NOMO-1 (cell line): ENCODE results near the gene STRN3.
"Not testable (repeated sequence)": the region's sequence is repeated elsewhere in the genome, so short reads cannot be mapped to it uniquely, and the experiment has no call there.

Experiments
- DNase-seq, 2 experiments: peaks; one replicate each; lab custom pipeline; 2025; ENCODE audit not compliant: unreplicated experiment in 2 of 2; lab: John Stamatoyannopoulos, UW

The STRN3 gene, protein sequence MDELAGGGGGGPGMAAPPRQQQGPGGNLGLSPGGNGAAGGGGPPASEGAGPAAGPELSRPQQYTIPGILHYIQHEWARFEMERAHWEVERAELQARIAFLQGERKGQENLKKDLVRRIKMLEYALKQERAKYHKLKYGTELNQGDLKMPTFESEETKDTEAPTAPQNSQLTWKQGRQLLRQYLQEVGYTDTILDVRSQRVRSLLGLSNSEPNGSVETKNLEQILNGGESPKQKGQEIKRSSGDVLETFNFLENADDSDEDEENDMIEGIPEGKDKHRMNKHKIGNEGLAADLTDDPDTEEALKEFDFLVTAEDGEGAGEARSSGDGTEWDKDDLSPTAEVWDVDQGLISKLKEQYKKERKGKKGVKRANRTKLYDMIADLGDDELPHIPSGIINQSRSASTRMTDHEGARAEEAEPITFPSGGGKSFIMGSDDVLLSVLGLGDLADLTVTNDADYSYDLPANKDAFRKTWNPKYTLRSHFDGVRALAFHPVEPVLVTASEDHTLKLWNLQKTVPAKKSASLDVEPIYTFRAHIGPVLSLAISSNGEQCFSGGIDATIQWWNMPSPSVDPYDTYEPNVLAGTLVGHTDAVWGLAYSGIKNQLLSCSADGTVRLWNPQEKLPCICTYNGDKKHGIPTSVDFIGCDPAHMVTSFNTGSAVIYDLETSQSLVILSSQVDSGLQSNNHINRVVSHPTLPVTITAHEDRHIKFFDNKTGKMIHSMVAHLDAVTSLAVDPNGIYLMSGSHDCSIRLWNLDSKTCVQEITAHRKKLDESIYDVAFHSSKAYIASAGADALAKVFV

DNA sequence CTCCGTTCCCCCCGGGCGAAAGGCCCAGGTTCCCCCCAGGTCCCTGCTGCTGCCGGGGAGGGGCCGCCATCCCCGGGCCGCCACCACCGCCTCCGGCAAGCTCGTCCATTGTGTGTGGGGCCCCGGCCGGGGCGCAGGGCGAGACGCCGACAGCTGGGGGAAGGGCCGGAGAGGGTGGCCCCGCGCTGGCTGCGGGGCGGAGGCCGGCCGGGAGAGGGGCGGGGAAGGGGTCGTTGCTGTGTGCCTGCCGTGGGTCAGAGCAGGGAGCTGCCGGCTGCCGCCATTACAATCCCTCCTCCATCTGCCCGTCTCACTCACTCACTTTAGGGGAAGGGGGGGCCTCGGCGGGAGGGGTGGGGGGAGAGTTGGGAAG, at the start of gene STRN3:
STRN3 (minus strand) TSS at position 303 of the 373 bp plus-strand sequence; CDS start at position 109, 194 bp downstream.
- DNase-seq: no peak

DNA sequence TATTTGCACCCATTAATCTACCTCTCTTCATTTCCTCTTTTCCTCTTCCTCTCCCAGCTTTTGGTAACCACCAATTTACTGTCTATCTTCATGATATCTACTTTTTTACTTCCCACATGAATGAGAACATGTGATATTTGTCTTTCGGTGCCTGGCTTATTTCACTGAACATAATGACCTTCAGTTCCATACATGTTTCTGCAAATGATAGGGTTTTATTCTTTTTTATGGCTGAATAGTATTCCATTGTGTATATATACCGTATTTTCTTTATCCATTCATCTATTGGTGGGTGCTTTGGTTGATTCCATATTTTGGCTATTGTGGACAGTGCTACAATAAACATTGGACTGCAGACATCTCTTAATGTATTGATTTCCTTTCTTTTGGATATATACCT, 49.0 kb upstream of the STRN3 start:
- no peak for DNase-seq

GRCh38 chr14:31071151-31071550, 45.0 kb upstream of the STRN3 start:
- DNase-seq: no peak

GRCh38 chr14:31070431-31070830, 44.3 kb upstream of the STRN3 start:
- DNase-seq: no peak

DNA sequence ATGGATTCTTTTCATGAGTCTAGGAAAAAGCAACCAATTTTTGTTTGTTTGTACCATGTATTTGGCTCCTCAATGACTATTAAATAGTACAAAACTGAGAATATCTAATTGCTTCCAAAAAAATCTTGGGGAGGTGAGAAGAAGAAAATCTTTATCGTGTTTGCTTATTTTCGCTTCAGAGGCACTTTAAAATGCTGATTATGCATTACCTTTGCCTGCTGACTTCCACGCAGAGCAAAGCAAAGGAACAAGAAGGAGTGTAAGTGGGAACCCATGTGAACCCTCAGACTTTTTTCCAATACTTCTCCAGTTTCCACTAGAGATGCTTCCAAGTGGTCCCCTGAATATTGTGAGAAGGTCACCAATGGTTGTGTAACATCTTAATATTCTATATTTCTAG, 43.2 kb upstream of the STRN3 start:
- DNase-seq: no peak

GRCh38 chr14:31068235-31068634, 42.1 kb upstream of the STRN3 start:
- peak; percentile 67 to 91 for DNase-seq

DNA sequence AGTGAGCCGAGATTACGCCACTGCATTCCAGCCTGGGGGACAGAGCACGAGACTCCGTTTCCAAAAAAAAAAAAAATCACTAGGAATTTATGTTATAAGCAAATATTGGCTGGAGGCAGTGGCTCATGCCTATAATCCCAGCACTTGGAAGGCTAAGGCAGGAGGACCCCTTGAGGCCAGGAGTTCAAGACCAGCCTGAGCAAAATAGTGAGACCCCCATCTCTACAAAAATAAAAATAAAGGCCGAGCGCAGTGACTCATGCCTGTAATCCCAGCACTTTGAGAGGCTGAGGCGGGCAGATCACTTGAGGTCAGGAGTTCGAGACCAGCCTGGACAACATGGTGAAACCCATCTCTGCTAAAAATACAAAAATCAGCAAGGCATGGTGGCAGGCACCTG, 36.7 kb upstream of the STRN3 start:
- DNase-seq: not testable (repeated sequence)

- DNase-seq: no peak
These were observed 34.2 kb upstream of the STRN3 start for GRCh38 chr14:31060253-31060875.

- peak; percentile 11 to 38 for DNase-seq
These were observed 33.2 kb upstream of the STRN3 start for GRCh38 chr14:31059152-31059924.

GRCh38 chr14:31057701-31058364, 31.7 kb upstream of the STRN3 start:
- no peak for DNase-seq

DNA sequence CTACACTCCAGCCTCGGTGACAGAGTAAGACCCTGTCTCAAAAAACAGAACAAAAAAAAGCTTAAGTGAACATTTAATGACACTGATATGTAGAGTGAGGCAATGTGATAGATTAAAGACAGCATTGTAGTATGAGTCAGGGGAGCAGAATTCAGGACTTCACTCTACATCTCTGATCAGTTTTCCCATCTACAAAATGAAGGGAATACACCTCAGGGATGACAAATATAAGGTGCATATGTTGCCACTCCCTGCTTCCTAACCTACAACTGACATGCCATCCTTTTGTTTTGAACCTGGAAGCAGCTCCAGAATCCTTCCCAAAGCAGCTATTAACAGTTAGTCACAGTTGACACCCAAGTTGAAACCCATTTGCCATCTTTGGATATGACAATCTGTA, 30.9 kb upstream of the STRN3 start:
- no peak for DNase-seq

GRCh38 chr14:31052905-31053586, 26.9 kb upstream of the STRN3 start:
- not testable (repeated sequence) for DNase-seq

DNA sequence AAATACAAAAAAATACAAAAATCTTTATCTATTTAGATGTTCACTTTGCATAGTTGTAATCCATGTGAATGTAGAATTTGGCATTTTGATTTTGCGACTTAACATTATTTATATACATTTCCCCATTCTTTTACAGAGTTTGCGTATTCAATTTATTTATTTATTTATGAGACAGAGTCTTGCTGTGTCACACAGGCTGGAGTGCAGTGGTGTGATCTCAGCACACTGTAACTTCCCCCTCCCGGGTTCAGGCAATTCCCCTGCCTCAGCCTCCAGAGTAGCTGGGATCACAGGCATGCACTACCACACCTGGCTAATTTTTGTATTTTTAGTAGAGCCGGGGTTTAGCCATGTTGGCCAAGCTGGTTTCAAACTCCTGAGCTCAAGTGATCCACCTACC, 25.3 kb upstream of the STRN3 start:
- no peak for DNase-seq

DNA sequence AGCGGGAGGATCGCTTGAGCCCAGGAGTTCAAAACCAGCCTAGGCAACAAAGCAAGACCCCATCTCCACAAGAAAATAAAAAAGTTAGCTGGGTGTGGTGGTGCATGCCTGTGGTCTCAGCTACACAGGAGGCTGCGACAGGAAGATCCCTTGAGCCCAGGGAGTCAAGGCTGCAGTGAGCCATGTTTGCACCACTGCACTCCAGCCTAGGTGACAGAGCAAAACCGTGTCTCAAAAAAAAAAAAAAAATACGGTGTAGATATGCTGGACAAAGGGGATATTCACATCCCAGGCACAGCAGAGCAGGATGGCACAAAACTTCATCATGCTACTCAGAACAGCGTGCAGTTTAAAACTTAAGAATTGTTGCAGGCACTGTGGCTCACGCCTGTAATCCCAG, 24.8 kb upstream of the STRN3 start:
- DNase-seq: no peak

DNA sequence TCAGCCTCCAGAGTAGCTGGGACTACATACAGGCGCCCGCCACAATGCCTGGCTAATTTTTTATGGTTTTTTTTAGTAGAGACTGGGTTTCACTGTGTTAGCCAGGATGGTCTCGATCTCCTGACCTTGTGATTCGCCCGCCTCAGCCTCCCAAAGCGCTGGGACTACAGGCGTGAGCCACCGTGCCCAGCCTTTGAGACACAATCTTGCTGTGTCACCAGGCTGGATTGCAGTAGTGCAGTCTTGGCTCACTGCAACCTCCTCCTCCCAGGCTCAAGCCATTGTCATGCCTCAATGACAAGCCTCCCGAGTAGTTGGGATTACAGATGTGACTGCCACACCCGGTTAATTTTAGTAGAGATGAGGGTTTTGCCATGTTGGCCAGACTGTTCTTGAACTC, 21.3 kb upstream of the STRN3 start:
- DNase-seq: no peak

- no peak for DNase-seq
These were observed 19.4 kb upstream of the STRN3 start for GRCh38 chr14:31045501-31046080.

- no peak for DNase-seq
These were observed 17.2 kb upstream of the STRN3 start for GRCh38 chr14:31043379-31043778.

DNA sequence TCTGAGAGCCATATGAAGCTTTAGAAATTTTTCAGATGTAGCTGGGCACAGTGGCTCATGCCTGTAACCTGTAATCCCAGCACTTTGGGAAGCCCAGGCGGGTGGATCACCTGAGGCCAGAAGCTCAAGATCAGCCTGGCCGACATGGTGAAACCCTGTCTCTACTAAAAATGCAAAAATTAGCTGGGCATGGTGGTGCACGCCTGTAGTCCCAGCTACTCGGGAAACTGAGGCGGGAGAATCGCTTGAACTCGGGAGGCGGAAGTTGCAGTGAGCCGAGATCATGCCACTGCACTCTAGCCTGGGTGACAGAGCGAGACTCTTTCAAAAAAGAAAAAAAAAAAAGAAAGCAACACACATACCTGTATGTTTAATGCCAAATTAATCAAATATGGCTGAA, 16.7 kb upstream of the STRN3 start:
- DNase-seq: not testable (repeated sequence)

DNA sequence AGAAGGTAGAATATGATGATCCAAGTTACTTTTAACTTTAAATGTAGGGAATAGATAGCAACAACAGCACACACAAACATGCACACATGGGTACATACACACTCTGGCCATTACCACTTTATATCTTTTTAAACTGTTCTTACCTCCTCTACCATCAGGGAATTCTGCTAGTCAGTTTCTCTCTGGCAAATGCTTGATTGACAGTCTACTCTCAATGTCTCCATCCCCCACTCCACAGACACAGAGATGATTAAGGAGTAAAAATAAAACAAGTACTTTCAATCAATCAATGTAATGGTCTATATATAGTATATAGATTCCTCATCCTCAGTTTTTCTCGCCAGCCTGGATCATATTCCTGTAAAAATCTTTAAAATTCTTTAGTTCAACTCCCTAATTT, 16.1 kb upstream of the STRN3 start:
- no peak for DNase-seq
